GM23338 (cell line): ENCODE results near the gene BAD.

Experiments used
- EZH2 ChIP-seq: fragments of 200-600 bp; sonication (generic); IDR thresholded peaks from one replicate; pipeline ENCODE4 v1.8.0; 2017; ENCODE audit warnings: antibody characterized with exemption, mild to moderate bottlenecking, low read depth; ENCODE audit not compliant: unreplicated experiment
- TF ChIP-seq, protein P1 (sequence below), 2 experiments: fragments of 200-600 bp in 1 of 2; sonication (generic) in 1 of 2; conservative IDR thresholded peaks; 2 replicates each; pipeline versions ENCODE4 v1.5.1 to v1.6.1; 2016 to 2017; ENCODE audit warnings: antibody characterized with exemption in 2 of 2, low read depth in 2 of 2, mild to moderate bottlenecking in 2 of 2, moderate library complexity in 1 of 2

DNA sequence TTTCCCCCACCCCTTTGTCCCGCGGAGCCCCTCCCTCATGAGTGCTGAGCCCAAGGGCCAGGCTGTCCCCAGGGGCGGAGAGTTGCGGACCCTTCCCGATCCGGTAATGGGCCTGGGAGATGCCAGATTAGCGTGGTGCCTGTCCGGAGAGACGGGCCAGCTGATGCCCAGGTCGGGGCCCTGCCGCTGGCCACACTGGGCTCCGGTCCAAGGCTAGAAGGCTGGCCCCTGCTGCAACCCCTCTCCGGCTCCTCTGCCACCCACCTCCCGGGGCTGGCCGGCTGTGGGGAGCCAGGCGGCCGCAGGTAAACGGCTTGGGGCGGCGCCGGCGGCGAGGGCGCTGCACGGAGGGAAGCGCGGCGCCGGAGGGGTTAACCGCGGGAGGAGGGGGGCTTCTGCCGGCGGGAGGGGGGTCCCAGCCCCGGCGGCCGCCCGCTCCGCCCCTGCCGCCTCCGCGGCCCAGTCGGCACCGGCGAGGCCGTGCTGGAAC lies 6.8 kb upstream of the BAD start, which contains the start of gene KCNK4:
- TF ChIP-seq EZH2 = peak; percentile 87
- TF ChIP-seq, protein P1, sequence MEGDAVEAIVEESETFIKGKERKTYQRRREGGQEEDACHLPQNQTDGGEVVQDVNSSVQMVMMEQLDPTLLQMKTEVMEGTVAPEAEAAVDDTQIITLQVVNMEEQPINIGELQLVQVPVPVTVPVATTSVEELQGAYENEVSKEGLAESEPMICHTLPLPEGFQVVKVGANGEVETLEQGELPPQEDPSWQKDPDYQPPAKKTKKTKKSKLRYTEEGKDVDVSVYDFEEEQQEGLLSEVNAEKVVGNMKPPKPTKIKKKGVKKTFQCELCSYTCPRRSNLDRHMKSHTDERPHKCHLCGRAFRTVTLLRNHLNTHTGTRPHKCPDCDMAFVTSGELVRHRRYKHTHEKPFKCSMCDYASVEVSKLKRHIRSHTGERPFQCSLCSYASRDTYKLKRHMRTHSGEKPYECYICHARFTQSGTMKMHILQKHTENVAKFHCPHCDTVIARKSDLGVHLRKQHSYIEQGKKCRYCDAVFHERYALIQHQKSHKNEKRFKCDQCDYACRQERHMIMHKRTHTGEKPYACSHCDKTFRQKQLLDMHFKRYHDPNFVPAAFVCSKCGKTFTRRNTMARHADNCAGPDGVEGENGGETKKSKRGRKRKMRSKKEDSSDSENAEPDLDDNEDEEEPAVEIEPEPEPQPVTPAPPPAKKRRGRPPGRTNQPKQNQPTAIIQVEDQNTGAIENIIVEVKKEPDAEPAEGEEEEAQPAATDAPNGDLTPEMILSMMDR (conservative IDR thresholded peaks at IDR 0.05; ENCODE audit: low read depth in 2 of 2) = no peak
